H9 (cell line): ENCODE data around the gene SRRT. TPM values are rescaled to one million over a fixed set of nuclear protein-coding genes. Genes with fewer than 3 reads are reported as not detected.
A peak's percentile ranks its signal among the peaks of the same experiment; 100 is the strongest.

Experiments used
- DNase-seq: peaks from one replicate; pipeline ENCODE4 v3.0.0-alpha.2; 2017
- H2AFZ ChIP-seq: one replicate; pipeline ENCODE4 v1.6.1; 2013; ENCODE audit warnings: mild to moderate bottlenecking, low read length, control low read depth, moderate library complexity
- H2AK5ac ChIP-seq: 2 replicates; pipeline ENCODE4 v1.6.1; 2013; ENCODE audit warnings: low read length, control low read depth, mixed read lengths; ENCODE audit not compliant: insufficient read length
- H2BK120ac ChIP-seq: one replicate; pipeline ENCODE4 v1.6.1; 2013; ENCODE audit warnings: low read depth, mild to moderate bottlenecking, low read length, control low read depth, inconsistent platforms; ENCODE audit not compliant: poor library complexity, severe bottlenecking
- H2BK12ac ChIP-seq: 2 replicates; pipeline ENCODE4 v1.6.1; 2013; ENCODE audit warnings: low read length, control low read depth, mixed read lengths, low read depth; ENCODE audit not compliant: insufficient read length
- H2BK15ac ChIP-seq: 2 replicates; pipeline ENCODE4 v1.6.1; 2013; ENCODE audit warnings: low read depth, low read length, control low read depth
- H2BK20ac ChIP-seq: one replicate; pipeline ENCODE4 v1.6.1; 2013; ENCODE audit warnings: low read depth, mild to moderate bottlenecking, low read length, control low read depth, inconsistent platforms; ENCODE audit not compliant: poor library complexity, severe bottlenecking
- H2BK5ac ChIP-seq: 2 replicates; pipeline ENCODE4 v1.6.1; 2013; ENCODE audit warnings: low read length, control low read depth, mixed read lengths; ENCODE audit not compliant: insufficient read length
- H3K14ac ChIP-seq: 2 replicates; pipeline ENCODE4 v1.6.1; 2013; ENCODE audit warnings: low read length, control low read depth; ENCODE audit not compliant: insufficient read depth
- H3K18ac ChIP-seq: 2 replicates; pipeline ENCODE4 v1.6.1; 2013; ENCODE audit warnings: low read depth, mild to moderate bottlenecking, mixed read lengths, low read length, control low read depth; ENCODE audit not compliant: insufficient read length
- H3K23ac ChIP-seq: 2 replicates; pipeline ENCODE4 v1.6.1; 2013; ENCODE audit warnings: low read length, control low read depth, mixed read lengths, low read depth; ENCODE audit not compliant: insufficient read length
- H3K23me2 ChIP-seq: 2 replicates; pipeline ENCODE4 v1.6.1; 2013; ENCODE audit warnings: low read depth, mild to moderate bottlenecking, mixed read lengths, low read length, control low read depth; ENCODE audit not compliant: insufficient read length, poor library complexity, severe bottlenecking
- H3K27ac ChIP-seq: 2 replicates; pipeline ENCODE4 v1.5.1; 2013; ENCODE audit warnings: low read length, control low read depth, mixed read lengths, low read depth; ENCODE audit not compliant: insufficient read length
- H3K27me3 ChIP-seq: 2 replicates; pipeline ENCODE4 v1.6.1; 2013; ENCODE audit warnings: low read length, control low read depth, inconsistent platforms; ENCODE audit not compliant: insufficient read depth
- H3K4ac ChIP-seq: 2 replicates; pipeline ENCODE4 v1.6.1; 2013; ENCODE audit warnings: low read depth, mild to moderate bottlenecking, control low read depth, inconsistent platforms, low read length, moderate library complexity
- H3K4me1 ChIP-seq: 2 replicates; pipeline ENCODE4 v1.6.1; 2013; ENCODE audit warnings: low read length, control low read depth, inconsistent platforms; ENCODE audit not compliant: insufficient read depth
- H3K4me2 ChIP-seq: 2 replicates; pipeline ENCODE4 v1.6.1; 2013; ENCODE audit warnings: low read length, control low read depth, mixed read lengths; ENCODE audit not compliant: insufficient read length, insufficient read depth
- H3K56ac ChIP-seq: 2 replicates; pipeline ENCODE4 v1.6.1; 2013; ENCODE audit warnings: low read depth, mild to moderate bottlenecking, mixed read lengths, low read length, control low read depth; ENCODE audit not compliant: insufficient read length
- H3K79me1 ChIP-seq: 2 replicates; pipeline ENCODE4 v1.6.1; 2013; ENCODE audit warnings: low read depth, mild to moderate bottlenecking, moderate library complexity, low read length, control low read depth, inconsistent platforms; ENCODE audit not compliant: insufficient read depth, poor library complexity, severe bottlenecking
- H3K79me2 ChIP-seq: 2 replicates; pipeline ENCODE4 v1.6.1; 2013; ENCODE audit warnings: low read length, control low read depth, inconsistent platforms; ENCODE audit not compliant: insufficient read depth
- H3K9ac ChIP-seq: 2 replicates; pipeline ENCODE4 v1.6.1; 2013; ENCODE audit warnings: low read length, control low read depth, mixed read lengths; ENCODE audit not compliant: insufficient read length; ENCODE audit errors: extremely low read depth
- H3K9me3 ChIP-seq: one replicate; pipeline ENCODE4 v1.6.1; 2013; ENCODE audit warnings: low read depth, low read length, inconsistent platforms; ENCODE audit not compliant: control insufficient read depth
- H3T11ph ChIP-seq: one replicate; pipeline ENCODE4 v1.6.1; 2013; ENCODE audit warnings: mild to moderate bottlenecking, low read length, control low read depth, inconsistent platforms
- H4K20me1 ChIP-seq: one replicate; pipeline ENCODE4 v1.6.1; 2013; ENCODE audit not compliant: control insufficient read depth, insufficient read length, insufficient read depth
- H4K5ac ChIP-seq: 2 replicates; pipeline ENCODE4 v1.6.1; 2013; ENCODE audit warnings: low read depth, mild to moderate bottlenecking, mixed read lengths, low read length, control low read depth; ENCODE audit not compliant: insufficient read length
- H4K8ac ChIP-seq: replicated peaks from 2 replicates; pipeline ENCODE4 v1.6.1; 2013; ENCODE audit warnings: low read length, control low read depth, mixed read lengths, low read depth; ENCODE audit not compliant: insufficient read length
- H4K91ac ChIP-seq: 2 replicates; pipeline ENCODE4 v1.6.1; 2013; ENCODE audit warnings: low read depth, mild to moderate bottlenecking, moderate library complexity, mixed read lengths, low read length, control low read depth; ENCODE audit not compliant: insufficient read length
- H3K27ac Mint-ChIP-seq, 3 experiments: 2 replicates in 2 of 3; 3 replicates in 1 of 3; pipeline ENCODE4 v1.8.0; 2020 to 2021; ENCODE audit warnings: mixed read lengths in 3 of 3, mild to moderate bottlenecking in 1 of 3, moderate library complexity in 1 of 3
- H3K27me3 Mint-ChIP-seq: 2 replicates; pipeline ENCODE4 v1.8.0; 2021; ENCODE audit warnings: low read depth, mild to moderate bottlenecking, moderate library complexity, mixed read lengths
- H3K36me3 Mint-ChIP-seq, 3 experiments: 2 replicates in 2 of 3; 3 replicates in 1 of 3; pipeline ENCODE4 v1.8.0; 2020 to 2021; ENCODE audit warnings: low read depth in 3 of 3, mixed read lengths in 3 of 3; ENCODE audit not compliant: insufficient read depth in 1 of 3
- H3K4me1 Mint-ChIP-seq, 2 experiments: 2 replicates each; pipeline ENCODE4 v1.8.0; 2020; ENCODE audit warnings: mixed read lengths in 2 of 2
- H3K4me3 Mint-ChIP-seq, 2 experiments: 2 replicates in 1 of 2; 3 replicates in 1 of 2; pipeline ENCODE4 v1.8.0; 2020 to 2021; ENCODE audit warnings: mild to moderate bottlenecking in 2 of 2, mixed read lengths in 2 of 2, moderate library complexity in 1 of 2
- H3K9me3 Mint-ChIP-seq, 2 experiments: 2 replicates in 1 of 2; 3 replicates in 1 of 2; pipeline ENCODE4 v1.8.0; 2020; ENCODE audit warnings: mild to moderate bottlenecking in 2 of 2, mixed read lengths in 2 of 2, moderate library complexity in 1 of 2
- CTCF ChIP-seq: fragments of 200-600 bp; sonication (generic); conservative IDR thresholded peaks from 3 replicates; pipeline ENCODE4 v1.8.0; 2021; ENCODE audit warnings: antibody characterized with exemption, mild to moderate bottlenecking
- WGBS: extraction: QIAGEN DNeasy Blood & Tissue Kit; methylation state at CpG from one replicate; pipeline ENCODE4 v1.1.7; 2013; ENCODE audit warnings: missing lambda C conversion rate, low lambda C conversion rate, mixed read lengths; ENCODE audit not compliant: insufficient read length; ENCODE audit errors: extremely low coverage; 5-methylcytosine and 5-hydroxymethylcytosine counted together
- total RNA-seq: library from RNA; stranded (reverse); gene quantifications from 2 replicates; pipeline ENCODE4 v1.2.1, GENCODE V29; 2021

The SRRT gene
- total RNA-seq, 1 experiment from 2014 or later = 373 TPM

GRCh38 chr7:100884736-100885439 is 10.0 kb downstream of the SRRT start:
- H3K9me3 Mint-ChIP-seq = no peaks in the 10 kb centered on the region
- no peak overlapping the region for H3K56ac ChIP-seq
- no peak overlapping the region for H4K91ac ChIP-seq
- 0 out of 5 replicates have a peak overlapping the region, but pooled peaks of 1 of the 2 experiments have one; percentile 7 for H3K4me3 Mint-ChIP-seq
- H3K4me1 ChIP-seq = no peaks in the 10 kb centered on the region; the same call in 1 of the 2 replicates
- no peaks in the 10 kb centered on the region for H3K9me3 ChIP-seq
- TF ChIP-seq CTCF = no peak
- peaks cover 8% of the 10 kb centered on the region for H3K23me2 ChIP-seq
- no peak overlapping the region for H2BK120ac ChIP-seq
- H3K4me2 ChIP-seq = no peak overlapping the region
- no peak overlapping the region for H3K27ac ChIP-seq
- H2AFZ ChIP-seq = no peak overlapping the region
- H2BK15ac ChIP-seq = no peak overlapping the region
- no peak overlapping the region for H2BK20ac ChIP-seq
- H4K5ac ChIP-seq = no peak overlapping the region
- no peak overlapping the region for H2BK12ac ChIP-seq
- H3K79me2 ChIP-seq = peaks cover 8% of the 10 kb centered on the region; the same call in 1 of the 2 replicates
- no peak overlapping the region for H3K14ac ChIP-seq
- H4K8ac ChIP-seq = no peak overlapping the region
- H3K27me3 Mint-ChIP-seq = no peaks in the 10 kb centered on the region; the same call in 1 of the 2 replicates
- no peak for DNase-seq
- no peak overlapping the region for H3K23ac ChIP-seq
- no peak overlapping the region for H2BK5ac ChIP-seq
- H4K20me1 ChIP-seq = no peaks in the 10 kb centered on the region
- H3K4ac ChIP-seq = no peak overlapping the region
- peaks cover 6% of the 10 kb centered on the region for H3K79me1 ChIP-seq
- no peaks in the 10 kb centered on the region for H3K27me3 ChIP-seq
- no peak overlapping the region for H3K18ac ChIP-seq
- no peak overlapping the region for H3T11ph ChIP-seq
- peaks cover 77 to 89% (median 88%) of the 10 kb centered on the region in 3 experiments for H3K36me3 Mint-ChIP-seq
- no peak overlapping the region for H3K9ac ChIP-seq
- H3K4me1 Mint-ChIP-seq = peaks cover 28 to 47% of the 10 kb centered on the region in 2 experiments
- H3K27ac Mint-ChIP-seq = peak overlapping the region in 2 of 3 experiments; percentile 77 to 88; a peak in 4 of 7 replicates
- H2AK5ac ChIP-seq = no peak overlapping the region
- no CpG with 5 or more reads among the region's 29 CpGs for WGBS
